ENCODE measurements around the gene RXRB. TPM values are rescaled to one million over a fixed set of nuclear protein-coding genes. Genes with fewer than 3 reads are reported as not detected.
A peak's percentile ranks its signal among the peaks of the same experiment; 100 is the strongest.

RXRB gene
- total RNA-seq, 1 donor from 2014 or later: 28.0 TPM

GRCh38 chr6:33197431-33198048 lies 2.9 kb downstream of the RXRB start:
- peaks cover 0 to 27% of the 10 kb centered on the region in 2 donors for H3K36me3 ChIP-seq
- peaks cover 50% of the 10 kb centered on the region for H3K4me1 ChIP-seq
- H3K9me3 ChIP-seq: no peaks in the 10 kb centered on the region
- H3K27ac ChIP-seq: no peak overlapping the region
- no peak overlapping the region for H3K4me3 ChIP-seq
- intact Hi-C loops (cut with DNase I): no loop called here
- H3K27me3 ChIP-seq: no peaks in the 10 kb centered on the region
- no peak for DNase-seq (ENCODE audit: extremely low spot score in 2 of 2)
- no peak for TF ChIP-seq POLR2AphosphoS5 (IDR thresholded peaks at IDR 0.05; ENCODE audit: insufficient read depth in 1 of 2, low read depth in 1 of 2)
- no peak for TF ChIP-seq POLR2A (IDR thresholded peaks at IDR 0.05)
- TF ChIP-seq CTCF (IDR thresholded peaks at IDR 0.05): peak in 2 of 3 experiments; percentile 3 to 20

- intact Hi-C loops (cut with DNase I): no loop called here
- Histone ChIP-seq H3K27ac (no peak overlapping the region), H3K4me1 (peaks cover 43% of the 10 kb centered on the region), H3K9me3 (no peaks in the 10 kb centered on the region), H3K36me3 (peaks cover 0 to 21% of the 10 kb centered on the region in 2 donors), H3K4me3 (no peak overlapping the region), H3K27me3 (no peaks in the 10 kb centered on the region)
- no peak for TF ChIP-seq POLR2AphosphoS5 (IDR thresholded peaks at IDR 0.05; ENCODE audit: insufficient read depth in 1 of 2, low read depth in 1 of 2)
- TF ChIP-seq CTCF (IDR thresholded peaks at IDR 0.05): no peak
- TF ChIP-seq POLR2A (IDR thresholded peaks at IDR 0.05): no peak
- DNase-seq (ENCODE audit: extremely low spot score in 2 of 2): no peak
Measured at GRCh38 chr6:33195304-33196165, 4.9 kb downstream of the RXRB start.

- TF ChIP-seq CTCF (IDR thresholded peaks at IDR 0.05) (no peak), POLR2AphosphoS5 (IDR thresholded peaks at IDR 0.05; ENCODE audit: insufficient read depth in 1 of 2, low read depth in 1 of 2) (no peak)
- peaks cover 40% of the 10 kb centered on the region for H3K4me1 ChIP-seq
- no peak for DNase-seq (ENCODE audit: extremely low spot score in 2 of 2)
- no peak overlapping the region for H3K27ac ChIP-seq
- no peaks in the 10 kb centered on the region for H3K27me3 ChIP-seq
- H3K36me3 ChIP-seq: peaks cover 0 to 21% of the 10 kb centered on the region in 2 donors
- intact Hi-C loops (cut with DNase I): no loop called here
- no peak overlapping the region for H3K4me3 ChIP-seq
- no peaks in the 10 kb centered on the region for H3K9me3 ChIP-seq
Measured at GRCh38 chr6:33194431-33194979, 6.0 kb downstream of the RXRB start.

GRCh38 chr6:33193619-33194018 lies 6.8 kb downstream of the RXRB start:
- TF ChIP-seq POLR2AphosphoS5 (IDR thresholded peaks at IDR 0.05; ENCODE audit: insufficient read depth in 1 of 2, low read depth in 1 of 2) (no peak), POLR2A (IDR thresholded peaks at IDR 0.05) (no peak), CTCF (IDR thresholded peaks at IDR 0.05) (no peak)
- H3K36me3 ChIP-seq: peaks cover 0 to 21% of the 10 kb centered on the region in 2 donors
- peaks cover 32% of the 10 kb centered on the region for H3K4me1 ChIP-seq
- no peaks in the 10 kb centered on the region for H3K9me3 ChIP-seq
- DNase-seq (ENCODE audit: extremely low spot score in 2 of 2): no peak
- intact Hi-C loops (cut with DNase I): no loop called here
- peak overlapping the region; percentile 71 for H3K27ac ChIP-seq
- H3K4me3 ChIP-seq: peak overlapping the region; percentile 44 to 47
- H3K27me3 ChIP-seq: no peaks in the 10 kb centered on the region
